Dermis microvascular lymphatic vessel endothelial cell (primary cell): ENCODE results near the gene GAST. TPM values are rescaled to one million over a fixed set of nuclear protein-coding genes. Genes with fewer than 3 reads are reported as not detected.

Experiments
- DNase-seq, 2 donors: peaks; one replicate each; pipeline versions ENCODE4 v3.0.0 to v3.0.0-alpha.2; 2010; ENCODE audit warnings: low read depth in 2 of 2
- total RNA-seq: library from RNA; depleted of rRNA; stranded (reverse); fragments of >200 nt; gene quantifications from 2 replicates; pipeline ENCODE4 v1.2.1, GENCODE V29; 2014

GAST gene
- total RNA-seq, 1 donor from 2014 or later, result not detected

DNA sequence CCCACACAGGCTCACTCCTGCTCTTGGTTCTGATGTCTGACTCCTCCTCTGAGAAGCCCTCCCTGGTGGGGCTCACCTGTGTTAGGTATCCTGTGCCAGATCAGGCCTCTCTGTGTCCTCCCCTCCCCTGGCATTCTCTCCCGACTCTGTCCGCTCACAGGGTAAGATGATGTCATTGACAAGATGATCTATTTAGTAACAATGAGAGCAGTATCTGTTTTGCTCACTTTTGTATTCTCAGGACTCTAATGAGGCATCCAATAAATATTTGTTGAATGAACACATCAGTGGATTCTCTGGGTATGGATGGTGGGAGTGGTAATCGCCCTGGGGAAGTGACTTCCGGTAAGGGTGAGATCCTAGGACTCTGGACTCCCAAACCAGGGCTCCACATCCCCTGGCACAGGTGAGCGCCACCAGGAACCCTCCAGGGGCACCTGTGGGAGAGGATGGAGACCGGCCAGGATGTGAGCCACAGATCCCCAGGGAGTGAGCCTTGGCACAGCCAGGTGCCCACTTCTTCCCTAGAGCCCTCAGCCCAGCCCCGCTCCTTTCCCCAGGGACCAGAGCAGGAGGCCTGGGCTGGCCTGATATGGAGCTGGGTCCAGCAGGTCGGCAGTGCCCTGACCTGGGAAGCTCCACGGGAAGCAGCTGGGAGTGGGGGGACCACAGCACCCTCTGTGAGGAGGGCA is 27.7 kb downstream of the GAST start:
- DNase-seq, result no peak

DNA sequence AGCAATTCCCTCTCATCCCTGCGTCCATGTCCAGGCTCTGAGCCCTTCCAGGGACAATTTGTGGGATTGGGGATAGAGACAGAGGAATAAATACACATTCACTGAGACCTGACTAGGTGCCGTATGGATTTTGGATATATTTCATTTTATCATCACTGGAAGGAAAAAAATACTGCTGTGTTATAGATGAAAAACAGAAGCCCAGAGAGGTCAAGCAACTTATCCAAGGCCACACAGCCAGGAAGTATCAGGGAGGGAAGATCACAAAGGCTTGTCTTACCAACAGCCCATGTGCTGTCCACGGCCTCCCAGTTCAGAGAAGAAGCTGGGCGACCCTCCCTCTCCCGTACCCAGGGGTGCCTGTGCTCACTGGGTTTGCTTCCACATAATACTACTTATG is 28.4 kb downstream of the GAST start:
- DNase-seq, result no peak

GRCh38 chr17:41741709-41742108 is 29.6 kb downstream of the GAST start:
- DNase-seq, result no peak

DNA sequence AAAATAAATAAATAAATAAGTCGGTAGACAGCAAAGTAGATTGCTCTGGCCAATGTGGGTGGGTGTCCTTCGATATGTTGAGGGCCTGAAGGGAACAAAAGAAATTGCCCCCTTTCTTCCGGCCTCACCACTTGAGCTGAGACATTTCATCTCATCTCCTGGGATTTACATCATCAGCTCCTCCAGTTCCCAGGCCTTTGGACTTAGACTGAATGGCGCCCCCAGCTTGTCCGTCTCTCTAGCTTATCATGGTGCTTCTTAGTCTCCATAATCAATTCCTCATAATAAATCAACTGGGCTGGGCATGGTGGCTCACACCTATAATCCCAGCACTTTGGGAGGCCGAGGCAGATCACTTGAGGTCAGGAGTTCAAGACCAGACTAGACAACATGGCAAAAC is 36.1 kb downstream of the GAST start:
- DNase-seq, result no peak

DNA sequence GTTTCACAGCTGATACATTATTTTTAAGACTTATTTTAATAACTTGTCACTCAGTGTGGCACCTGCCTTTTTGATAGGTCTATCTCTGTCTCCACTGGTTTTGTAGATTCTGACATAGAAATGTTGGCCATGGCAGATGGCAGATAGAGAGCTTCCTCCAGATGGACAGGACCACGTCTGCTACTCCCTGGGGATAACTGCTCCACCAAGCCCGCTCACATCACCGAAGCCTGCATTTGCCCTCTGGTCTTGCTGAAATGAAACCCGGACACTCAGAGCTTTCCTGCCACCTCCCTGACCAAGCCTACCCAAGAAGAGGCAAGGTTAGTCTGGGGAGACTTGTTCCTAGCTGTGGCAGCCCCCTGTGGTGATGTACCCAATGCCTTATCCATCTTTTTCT is 38.7 kb downstream of the GAST start:
- no peak for DNase-seq

DNA sequence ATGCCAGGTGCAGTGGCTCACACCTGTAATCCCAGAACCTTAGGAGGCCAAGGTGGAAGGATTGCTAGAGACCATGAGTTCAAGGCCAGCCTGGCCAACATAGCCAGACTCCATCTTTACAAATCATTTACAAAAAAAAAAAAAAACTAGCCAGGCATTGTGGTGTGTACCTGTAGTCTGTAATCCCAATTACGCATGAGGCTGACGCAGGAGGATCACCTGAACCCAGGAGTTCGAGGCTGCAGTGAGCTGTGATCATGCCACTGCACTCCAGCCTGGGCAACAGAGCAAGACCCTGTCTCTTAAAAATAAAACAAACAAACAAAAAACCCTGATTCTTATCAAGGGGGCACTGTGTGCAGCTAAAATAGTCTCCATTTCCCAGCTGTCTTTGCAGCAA is 39.2 kb downstream of the GAST start:
- no peak for DNase-seq

- no peak for DNase-seq
Measured at GRCh38 chr17:41754066-41754465, 41.9 kb downstream of the GAST start.

DNA sequence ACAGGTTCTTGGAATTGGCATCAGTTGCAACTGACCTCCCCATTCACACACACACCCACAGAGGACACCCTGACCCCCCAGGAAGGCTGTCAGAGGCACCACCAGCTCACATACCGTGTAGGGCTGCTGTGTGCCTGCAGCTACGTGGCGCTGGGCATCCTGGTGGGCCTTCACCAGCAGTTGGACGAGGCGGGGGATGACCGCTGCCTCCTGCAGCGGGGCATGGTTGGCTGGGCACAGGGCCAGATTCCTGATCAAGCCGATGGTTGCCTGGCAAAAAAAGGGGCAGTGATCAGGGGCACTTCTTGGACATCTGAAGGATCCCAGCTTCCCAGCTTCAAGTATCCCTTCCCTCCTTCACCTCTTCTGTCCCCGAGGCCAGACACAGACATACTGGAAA is 46.5 kb downstream of the GAST start:
- DNase-seq, result no peak

DNA sequence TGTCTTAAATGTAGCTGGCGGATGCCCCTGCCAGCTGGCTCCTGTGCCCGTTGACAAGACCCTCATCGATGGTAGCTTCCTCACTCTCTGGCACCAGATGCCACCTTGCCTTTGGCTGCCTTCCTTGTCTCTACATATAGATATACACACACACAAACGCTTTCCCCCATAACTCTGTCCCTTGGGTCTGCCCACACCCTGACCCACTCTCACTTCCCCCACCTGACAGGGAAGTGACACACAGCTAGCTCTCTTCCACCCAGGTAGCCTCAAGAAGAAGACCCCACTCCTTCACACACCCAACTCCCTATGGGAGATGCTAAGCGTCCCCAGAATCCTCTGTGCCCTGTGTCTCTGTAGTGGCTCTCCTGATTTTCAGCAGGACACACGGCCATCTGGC is 48.7 kb downstream of the GAST start:
- no peak for DNase-seq

GRCh38 chr17:41762391-41762790 is 50.3 kb downstream of the GAST start:
- DNase-seq, result no peak

DNA sequence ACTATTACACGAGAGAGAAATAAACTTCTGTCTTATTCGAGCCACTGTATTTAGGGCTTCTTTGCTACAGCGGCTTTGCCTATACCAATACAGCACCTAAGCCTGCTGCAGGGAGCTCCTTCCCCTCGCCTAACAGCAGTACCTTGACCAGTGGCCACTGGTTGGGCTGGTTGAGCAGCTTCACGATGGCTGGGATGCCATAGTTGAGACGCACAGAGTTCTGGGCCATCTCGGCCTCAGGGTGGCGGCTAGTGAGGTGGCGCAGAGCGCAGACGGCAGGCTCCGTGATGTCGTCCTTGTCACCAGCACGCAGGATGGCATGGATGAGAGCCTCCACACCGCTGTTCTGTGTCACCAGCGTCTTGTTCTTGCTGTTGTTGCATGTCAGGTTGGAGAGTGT is 50.7 kb downstream of the GAST start:
- no peak for DNase-seq

DNA sequence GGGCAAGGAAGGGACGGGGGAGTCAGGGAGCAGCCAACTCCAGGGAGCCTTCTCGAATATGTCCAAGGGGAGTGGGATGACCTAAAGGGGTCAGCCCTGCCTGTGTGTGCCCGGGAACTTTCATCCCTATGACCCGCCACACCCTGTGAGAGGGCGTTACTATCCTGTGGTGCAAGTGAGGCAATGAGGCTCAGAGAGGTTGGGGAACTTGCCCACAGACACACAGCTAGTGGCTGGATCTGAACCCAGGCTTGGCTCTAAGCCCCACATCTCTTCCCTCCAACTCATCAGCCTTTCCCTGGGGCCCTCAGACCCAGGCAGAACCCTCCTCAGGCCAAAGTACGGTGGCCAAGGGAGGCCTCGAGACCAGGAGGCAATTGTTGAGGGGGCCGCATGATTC is 51.2 kb downstream of the GAST start:
- DNase-seq, result no peak

Other genes with a start within 250 kb of the GAST start
- gene KRT32, start 244.9 kb upstream of the GAST start, total RNA-seq, result not detected in 2 replicates
- not detected in 2 replicates for gene KRT35, start 231.2 kb upstream of the GAST start, total RNA-seq
- gene KRT36, start 222.4 kb upstream of the GAST start, total RNA-seq, result 0.38 TPM in 1 of 2 replicates, not detected in the other
- not detected in 2 replicates for gene KRT13, start 206.7 kb upstream of the GAST start, total RNA-seq
- 0.13 and 1.2 TPM in 2 replicates for gene KRT15, start 193.4 kb upstream of the GAST start, total RNA-seq
- gene KRT19, start 184.0 kb upstream of the GAST start, total RNA-seq, result 4.2 and 11.3 TPM in 2 replicates
- not detected in 2 replicates for gene KRT9, start 140.3 kb upstream of the GAST start, total RNA-seq
- gene KRT14, start 125.4 kb upstream of the GAST start, total RNA-seq, result not detected in 2 replicates
- gene KRT16, start 99.6 kb upstream of the GAST start, total RNA-seq, result not detected in 2 replicates
- 0.25 and 0.39 TPM in 2 replicates for gene KRT17, start 87.8 kb upstream of the GAST start, total RNA-seq
- 43.6 and 66.6 TPM in 2 replicates for gene EIF1, start 23.4 kb upstream of the GAST start, total RNA-seq
- gene HAP1, start 22.3 kb downstream of the GAST start, total RNA-seq, result 0.13 and 0.25 TPM in 2 replicates
- 207 and 483 TPM in 2 replicates for gene JUP, start 74.4 kb downstream of the GAST start, total RNA-seq
- 36.5 and 67.6 TPM in 2 replicates for gene P3H4, start 99.6 kb downstream of the GAST start, total RNA-seq
- gene FKBP10, start 100.7 kb downstream of the GAST start, total RNA-seq, result 105 and 159 TPM in 2 replicates
- 57.8 and 63.1 TPM in 2 replicates for gene NT5C3B, start 123.9 kb downstream of the GAST start, total RNA-seq
- under 0.01 and 0.13 TPM in 2 replicates for gene KLHL10, start 125.5 kb downstream of the GAST start, total RNA-seq
- 24.0 and 30.0 TPM in 2 replicates for gene KLHL11, start 153.1 kb downstream of the GAST start, total RNA-seq
- gene ACLY, start 206.6 kb downstream of the GAST start, total RNA-seq, result 205 and 232 TPM in 2 replicates
- gene ODAD4, start 218.3 kb downstream of the GAST start, total RNA-seq, result 0.13 and 0.25 TPM in 2 replicates